Hematopoietic multipotent progenitor cell treated with erythropoietin and hydrocortisone succinate and interleukin-3 and kit ligand, for 17 days (in vitro differentiated cells): ENCODE results near the gene AOAH.

Experiments used
- DNase-seq: peaks from one replicate; pipeline ENCODE4 v3.0.0-alpha.2; 2015; ENCODE audit warnings: low spot score

Gene AOAH

DNA sequence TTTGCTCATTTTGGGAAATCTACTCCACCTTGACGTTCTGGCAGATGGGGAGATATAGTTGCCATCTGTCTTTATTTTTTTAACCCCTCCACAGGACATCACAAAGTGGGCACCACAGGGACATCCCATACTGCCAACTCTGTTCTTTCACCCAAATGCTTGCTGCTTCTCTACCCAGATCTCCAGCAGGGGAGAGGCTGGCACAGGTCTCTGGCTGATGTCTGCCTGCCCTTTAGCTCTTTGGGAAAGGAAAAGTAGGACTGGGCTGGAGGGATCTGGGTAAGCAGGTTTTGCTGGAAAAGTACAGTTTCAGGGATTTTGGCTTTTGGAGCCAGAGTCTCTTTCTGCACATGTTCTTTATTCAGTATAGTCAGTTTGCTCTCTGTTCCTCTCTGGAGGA, 178.0 kb downstream of the AOAH start:
- DNase-seq = no peak

DNA sequence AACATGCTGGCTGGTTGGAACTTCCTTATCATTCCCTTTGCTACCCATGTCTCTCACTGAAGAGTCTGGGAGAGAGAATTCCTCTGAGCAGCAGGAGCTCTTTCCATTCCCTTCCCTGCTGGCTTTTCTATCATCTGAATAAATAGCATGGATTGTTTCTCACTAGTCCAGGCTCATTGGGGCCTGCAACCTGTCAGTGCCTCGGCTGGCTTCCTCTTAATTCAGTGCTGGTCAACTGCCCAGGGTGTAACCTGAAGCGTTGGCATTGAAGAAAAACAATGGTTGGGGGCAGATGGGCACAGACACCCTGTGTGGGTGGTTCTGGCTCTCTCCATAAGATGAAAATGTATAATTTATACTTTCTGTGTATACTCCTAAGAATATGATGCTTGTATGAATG, 179.0 kb downstream of the AOAH start:
- DNase-seq = no peak

DNA sequence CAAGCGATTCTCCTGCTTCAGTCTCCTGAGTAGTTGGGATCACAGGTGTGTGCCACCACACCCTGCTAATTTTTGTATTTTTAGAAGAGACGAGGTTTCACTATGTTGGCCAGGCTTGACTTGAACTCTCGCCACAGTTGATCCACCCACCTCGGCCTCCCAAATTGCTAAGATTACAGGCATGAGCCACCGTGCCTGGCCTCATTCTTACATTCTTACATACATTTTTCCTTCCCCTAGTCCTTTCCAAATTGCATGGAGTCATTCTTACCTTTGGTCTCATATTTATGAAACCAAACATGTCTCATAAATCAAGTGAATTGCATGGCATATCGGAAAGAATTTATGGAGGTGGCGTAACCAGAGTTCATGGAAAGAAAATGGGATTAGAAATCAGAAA, 186.2 kb downstream of the AOAH start:
- DNase-seq = no peak

DNA sequence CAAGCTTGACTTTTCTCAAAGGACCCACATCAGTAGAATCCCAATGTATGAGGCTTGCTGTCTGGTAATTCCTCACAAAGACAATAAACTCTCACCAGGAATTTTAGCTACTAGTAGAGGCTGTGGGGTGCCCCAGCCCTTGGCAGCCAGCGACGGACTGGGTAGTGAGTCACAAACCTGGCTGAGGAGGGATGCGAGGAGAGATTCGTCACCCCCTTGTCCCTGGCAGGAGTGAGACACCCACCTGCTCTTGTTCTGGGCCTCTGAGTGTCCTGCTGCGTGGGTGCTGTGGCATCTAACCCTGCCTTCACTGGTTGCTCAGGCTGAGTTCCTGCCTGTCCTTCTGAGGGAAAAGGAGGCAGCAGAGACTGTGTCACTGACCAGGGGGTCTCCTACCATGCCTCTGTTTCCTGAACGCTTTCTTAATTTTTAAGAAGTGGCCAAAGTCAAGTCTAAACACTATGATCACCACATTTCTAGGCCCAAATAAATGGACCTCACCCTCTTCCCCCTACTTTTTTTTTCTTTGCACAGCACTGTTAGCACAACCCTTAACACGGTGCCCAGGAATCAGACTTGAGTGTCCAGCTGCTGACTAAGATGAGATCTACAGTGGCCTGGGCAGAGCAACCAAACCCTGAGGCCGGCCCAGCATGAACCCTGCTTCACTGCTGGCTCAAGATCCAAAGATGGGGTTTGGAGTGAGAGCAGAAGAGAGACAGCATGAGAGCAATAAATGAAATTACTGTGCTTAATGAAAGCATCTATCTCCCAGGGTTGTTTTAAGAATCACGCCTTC, 188.2 kb downstream of the AOAH start:
- DNase-seq = no peak

DNA sequence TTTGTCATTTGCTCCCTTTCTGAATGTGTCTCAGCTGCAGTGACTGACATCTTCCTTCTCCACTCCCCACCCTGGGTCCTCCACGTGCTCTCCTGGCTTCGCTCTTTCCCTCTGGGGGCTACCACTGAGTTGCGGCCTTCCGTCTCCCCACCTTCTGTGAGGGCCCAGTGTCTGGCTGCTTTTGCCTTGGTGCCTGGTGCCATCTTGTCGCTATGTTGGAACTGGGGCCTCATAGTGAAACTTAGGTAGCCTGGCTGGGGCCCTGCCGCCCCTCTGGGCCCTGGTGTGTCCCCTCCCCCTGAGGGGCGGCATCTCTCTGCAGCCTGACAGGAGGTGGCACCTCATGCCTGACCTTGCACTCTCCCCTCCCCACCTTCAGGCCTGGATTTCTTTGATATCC, 190.6 kb downstream of the AOAH start:
- DNase-seq = no peak

DNA sequence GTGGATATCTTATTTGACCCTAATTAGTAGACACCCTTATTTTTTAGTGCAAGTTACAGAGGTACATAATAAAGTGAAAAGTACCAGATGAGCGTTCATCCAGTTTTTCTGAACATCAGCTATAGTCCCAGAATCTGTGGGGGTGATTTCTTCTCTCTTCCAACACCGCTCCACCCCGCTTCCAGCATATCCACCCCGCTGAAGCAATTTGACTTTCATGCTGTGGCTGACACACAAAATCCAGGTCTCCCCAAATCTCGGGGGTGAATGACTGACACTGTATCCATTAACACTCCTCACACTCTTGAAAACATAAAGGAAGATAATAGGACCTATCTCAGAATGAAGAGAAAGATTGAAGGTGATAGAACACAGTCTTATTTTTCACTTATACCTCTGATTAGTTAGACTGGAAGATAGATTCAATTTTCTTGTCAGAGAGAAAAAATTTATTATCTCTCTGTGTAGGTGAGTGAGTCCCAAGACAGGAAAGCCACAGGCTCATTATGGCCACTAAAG, 191.3 kb downstream of the AOAH start:
- DNase-seq = no peak

DNA sequence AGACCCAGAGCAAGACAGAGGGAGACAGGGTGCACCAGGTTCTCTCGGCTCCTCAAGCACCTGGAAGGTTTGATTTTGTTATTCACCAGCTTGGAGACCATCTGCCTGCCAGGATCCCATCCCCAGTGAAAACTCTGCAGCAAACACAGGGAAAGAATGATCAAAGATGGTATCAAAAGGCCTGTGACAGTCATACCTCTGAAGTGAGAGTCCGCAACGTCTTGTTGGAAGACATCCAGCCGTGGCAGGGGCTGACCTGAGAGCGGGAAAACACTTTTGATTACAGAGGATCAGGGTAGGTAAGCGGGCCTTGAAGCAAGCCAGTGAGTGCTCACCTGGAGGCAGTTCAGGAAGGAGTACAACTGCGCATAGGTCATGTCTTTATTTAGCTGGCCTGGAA, 192.3 kb downstream of the AOAH start:
- DNase-seq = no peak

DNA sequence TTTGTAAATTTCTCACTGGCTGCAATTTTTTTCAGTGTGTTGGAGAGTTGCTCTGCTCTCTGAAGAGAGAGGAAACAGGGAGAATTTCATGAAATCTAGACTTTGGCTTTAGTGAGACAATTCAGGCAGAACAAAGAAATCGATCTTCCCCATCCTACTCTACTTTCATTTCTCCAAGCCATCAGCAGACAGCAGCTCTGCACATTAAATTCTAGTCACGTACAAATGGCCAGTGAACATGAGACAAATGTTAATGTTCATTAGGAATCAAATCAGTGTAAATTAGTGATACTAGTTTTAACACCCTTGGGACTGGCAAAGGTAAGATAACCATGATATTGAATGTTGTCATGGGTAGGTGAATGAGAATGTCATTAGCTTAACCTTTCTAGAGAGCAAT, 193.8 kb downstream of the AOAH start:
- DNase-seq = no peak

DNA sequence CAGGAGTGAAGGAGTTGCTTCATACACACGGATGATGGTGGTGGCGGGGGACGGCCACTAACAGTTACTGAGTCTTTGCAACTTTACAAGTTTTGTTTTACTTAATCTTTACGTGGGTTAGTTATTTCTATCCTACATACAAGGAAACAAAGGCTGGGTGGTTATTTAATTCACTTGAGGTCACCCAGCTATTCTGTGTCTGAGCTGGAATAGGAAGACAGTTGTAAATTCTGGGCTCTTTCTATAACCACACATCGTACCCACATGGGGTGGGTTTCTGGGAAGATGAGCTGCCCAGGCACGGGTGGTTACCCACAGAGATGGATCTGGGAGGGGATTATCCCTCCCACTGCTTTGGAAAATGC, 196.8 kb downstream of the AOAH start:
- DNase-seq = no peak

DNA sequence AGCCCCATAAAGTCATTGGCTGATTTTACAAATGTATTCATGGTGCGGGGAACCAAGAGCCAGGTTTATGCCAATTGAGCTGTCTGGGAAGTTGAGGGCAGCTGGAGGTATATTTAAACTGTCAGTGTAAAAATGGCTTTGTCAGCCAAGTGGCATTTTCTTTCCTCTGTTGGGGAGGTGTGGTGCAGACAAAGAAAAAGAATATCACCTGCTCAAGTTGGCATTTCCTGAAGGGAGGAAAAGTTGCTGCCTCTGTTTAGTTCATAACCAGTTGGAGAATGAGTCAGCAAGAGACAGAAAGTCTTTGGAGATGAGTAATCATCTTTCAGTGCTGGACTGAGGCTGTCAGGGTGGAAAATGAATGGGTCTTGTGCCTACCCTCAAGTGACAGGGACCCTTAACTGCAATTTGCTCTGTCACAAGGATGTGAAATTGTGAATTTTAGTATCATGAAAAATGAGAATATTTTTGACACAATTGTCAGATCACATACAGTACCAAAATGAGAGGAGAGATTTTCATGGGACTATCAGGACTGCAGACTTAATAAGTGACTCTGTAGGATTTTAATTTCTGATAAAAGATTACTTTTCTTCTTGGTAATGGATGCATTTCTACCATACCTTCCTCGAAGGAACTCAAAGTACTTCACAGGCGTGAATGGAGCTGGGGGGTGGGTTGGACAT, 197.3 kb downstream of the AOAH start:
- DNase-seq = no peak

DNA sequence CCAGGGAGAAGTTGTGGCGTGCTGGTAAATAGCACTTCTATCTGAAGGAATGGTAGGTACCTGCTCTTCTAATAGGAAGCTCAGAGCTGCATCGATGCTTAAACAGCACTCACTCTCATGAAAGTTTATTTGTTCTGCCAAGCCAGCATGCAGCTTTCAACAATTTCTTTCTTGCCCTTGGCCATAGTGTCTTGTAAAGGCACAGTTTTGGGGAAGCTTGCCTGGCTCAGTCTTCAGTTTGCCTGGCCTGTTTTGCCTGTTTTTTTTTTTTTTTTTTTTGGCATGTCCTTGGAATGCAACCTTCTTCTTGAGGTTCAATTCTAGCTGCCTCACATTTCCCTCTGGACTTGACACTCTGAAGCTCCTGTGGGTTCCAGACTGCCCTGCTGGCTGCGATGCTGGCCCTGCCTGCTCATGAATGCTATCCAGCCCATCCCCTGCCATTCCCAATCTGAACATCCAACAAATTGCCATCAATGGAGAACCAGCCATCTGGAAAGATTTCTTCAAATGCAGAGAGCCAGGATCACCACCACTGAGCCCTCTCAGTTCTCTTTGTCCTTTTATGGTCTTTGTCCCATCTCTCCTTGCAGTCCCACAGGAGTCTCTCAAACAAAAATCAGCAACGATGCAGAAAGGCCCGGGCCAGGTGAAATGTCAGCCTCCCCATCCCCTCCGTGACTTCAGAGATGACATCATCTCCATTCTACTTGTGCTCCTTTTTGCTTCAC, 200.8 kb downstream of the AOAH start:
- no peak for DNase-seq

DNA sequence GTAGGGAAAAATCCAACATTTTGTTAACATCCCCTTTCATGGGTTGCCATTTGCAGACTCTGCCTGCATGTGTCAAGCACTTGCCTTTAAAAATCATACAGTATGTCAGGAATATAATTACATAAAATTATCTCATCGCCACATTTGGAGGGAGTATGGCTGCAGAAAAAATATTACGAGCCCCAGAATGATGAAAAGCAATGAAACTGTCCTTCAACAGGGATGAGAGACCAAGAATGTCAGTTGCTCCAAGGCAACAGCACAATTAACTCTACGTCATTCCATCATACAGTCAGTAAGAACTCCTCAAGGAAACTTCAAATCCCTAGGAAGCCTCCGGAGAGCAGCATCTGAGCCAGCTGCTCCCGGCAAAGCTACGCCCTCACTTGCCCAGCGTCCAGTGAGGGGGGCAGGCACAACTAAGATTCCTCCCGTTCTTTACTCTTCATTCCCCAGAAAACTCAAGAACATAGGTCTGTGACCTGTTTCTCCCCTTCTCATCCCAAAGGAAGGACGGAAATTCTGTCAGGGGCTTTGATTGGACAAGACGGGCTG, 201.8 kb downstream of the AOAH start:
- no peak for DNase-seq

DNA sequence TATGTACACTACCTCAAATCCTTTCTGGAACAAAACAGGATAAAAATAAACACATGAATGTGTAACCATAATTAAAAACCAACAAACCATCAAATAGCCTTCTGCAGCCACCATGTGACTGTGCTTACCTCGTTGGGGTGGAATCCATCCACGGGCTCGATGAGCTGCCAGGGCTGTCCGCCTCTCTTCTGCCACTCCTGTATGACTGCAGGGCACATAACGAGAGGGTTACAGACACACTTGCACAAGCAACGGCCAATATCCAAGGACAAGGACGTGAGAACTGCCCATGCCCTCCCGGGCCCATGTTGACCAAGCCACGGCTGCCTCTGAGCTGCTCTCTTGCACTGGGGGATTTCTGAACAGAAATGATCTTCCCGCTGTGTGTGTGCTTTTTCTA, 202.4 kb downstream of the AOAH start:
- no peak for DNase-seq

DNA sequence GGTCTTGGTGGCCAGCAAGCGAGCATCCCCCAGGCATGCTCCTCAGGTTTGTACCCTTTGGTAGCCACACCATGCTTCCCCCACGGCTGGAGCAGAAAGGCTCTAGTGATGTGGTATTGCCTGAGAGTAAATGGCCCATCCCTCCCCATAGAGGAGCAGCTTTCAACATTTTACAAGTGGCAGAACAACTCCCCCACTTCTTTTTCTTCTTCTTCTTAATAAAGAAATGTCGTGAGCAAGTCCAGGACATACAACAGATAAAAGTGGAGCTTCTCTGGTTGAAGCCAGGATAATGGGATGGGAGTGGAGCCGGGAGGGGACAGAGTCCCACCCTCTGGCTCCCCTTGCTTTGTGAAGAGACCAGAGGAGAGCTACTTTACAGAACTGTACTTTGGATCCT, 203.2 kb downstream of the AOAH start:
- no peak for DNase-seq

DNA sequence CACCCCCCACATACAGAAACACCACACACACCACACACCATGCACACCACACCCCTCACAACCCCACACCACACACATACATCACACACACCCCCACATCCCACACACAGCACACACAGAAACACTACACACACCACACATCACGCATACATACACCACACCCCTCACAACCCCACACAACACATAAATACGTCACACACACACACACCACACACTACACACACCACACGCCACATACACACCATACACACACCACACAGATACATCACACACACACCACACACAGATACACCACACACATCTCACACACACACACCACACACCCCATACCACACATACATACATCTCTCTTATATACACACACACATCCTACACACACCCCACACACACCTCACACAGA, 208.4 kb downstream of the AOAH start:
- no peak for DNase-seq

DNA sequence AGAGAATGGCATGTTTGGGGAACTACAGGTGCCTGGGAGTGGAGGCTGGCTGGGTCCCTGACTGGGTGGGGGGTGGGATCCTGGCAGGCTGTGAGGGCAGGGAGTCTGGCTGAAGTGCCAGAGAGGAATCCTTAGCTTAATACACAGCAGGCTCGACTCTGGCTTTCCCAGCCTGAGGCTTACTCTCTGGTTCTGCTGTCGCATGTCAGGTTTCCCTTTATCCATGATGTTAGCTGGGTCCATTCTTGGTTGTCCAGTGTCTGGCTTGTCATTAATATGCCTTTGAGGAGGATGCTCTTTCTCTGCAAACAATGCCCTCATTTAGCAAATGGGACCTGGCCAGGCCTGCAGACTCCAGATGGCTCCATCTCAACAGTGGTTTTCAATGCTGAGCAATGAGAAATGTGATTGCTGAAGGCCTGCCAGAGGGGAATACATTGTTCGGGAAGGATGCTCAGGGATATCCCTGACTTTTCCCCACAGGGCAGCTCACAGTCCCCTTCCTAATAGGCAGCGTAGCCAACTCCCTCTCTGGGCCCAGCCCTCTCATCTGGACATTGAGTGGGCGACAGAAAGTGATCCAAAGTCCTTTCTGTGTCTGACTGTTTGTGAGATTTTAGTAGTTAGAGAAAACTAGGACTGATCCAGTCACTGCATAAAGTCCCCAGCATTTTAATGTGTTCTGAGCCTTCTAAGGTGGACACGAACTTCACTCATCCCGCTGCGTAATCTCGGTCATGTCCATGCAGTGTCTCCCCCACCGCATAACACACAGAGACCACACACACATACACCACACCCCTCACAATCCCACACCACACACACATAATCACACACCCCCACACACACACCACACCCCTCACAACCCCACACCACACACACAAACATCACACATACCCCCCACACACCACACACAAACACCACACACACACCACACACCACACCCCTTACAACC, 209.7 kb downstream of the AOAH start:
- DNase-seq = no peak

DNA sequence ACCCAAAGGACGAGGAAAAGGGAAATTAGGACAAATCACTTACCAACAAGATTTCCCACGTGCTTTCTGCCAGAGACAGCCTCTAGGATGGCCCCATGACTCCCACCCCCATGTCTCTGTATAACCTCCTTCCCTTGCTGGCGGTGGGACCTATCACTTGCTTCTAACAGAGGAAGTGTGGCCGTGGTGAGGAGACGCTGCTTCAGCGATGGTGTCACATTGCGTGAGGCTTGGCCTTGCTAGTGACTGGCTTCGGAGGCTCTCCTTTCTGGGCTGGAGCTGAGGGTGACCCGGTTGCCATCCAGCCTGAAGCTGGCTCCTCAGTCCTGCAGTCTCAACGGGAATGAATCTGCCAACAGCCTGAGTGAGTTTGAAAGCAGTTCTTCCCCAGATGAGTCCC, 210.9 kb downstream of the AOAH start:
- no peak for DNase-seq

DNA sequence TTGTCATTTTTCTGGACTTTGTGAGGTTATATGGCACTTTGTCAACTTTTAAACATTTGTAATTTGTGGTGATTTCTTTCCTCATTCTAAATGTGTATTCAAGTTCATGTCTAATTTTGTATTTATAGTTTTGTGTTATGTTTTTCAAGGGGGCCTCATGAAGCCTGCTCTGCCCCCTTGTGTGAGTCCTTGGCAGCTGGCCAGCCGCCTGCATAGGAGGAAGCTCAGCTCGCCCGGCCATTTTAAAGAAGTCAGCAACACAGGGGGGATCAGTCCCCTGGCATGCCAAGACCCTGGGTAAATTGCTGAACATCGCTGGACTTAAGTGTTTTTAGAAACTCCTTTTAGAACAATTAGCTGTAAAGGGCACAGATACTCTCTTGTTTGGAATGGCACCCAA, 211.7 kb downstream of the AOAH start:
- no peak for DNase-seq

DNA sequence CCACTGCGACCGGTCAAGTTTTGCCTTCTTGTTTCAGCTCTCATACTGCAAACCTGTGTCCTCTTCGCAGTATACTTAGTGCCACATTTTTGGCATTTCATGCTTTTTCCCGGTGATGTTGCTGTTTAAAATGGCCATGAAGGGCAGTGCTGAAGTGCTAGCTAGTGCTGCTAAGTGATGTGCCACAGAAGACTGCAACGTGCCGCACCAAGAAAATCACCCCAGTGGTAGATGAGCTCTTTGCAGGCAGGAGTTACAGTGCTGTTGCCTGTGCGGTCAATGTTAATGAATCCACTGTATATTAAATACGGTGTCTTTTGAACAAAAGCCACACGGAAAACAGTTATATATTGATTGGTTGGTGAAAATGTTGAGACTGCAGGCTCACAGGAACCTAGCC, 214.3 kb downstream of the AOAH start:
- no peak for DNase-seq

DNA sequence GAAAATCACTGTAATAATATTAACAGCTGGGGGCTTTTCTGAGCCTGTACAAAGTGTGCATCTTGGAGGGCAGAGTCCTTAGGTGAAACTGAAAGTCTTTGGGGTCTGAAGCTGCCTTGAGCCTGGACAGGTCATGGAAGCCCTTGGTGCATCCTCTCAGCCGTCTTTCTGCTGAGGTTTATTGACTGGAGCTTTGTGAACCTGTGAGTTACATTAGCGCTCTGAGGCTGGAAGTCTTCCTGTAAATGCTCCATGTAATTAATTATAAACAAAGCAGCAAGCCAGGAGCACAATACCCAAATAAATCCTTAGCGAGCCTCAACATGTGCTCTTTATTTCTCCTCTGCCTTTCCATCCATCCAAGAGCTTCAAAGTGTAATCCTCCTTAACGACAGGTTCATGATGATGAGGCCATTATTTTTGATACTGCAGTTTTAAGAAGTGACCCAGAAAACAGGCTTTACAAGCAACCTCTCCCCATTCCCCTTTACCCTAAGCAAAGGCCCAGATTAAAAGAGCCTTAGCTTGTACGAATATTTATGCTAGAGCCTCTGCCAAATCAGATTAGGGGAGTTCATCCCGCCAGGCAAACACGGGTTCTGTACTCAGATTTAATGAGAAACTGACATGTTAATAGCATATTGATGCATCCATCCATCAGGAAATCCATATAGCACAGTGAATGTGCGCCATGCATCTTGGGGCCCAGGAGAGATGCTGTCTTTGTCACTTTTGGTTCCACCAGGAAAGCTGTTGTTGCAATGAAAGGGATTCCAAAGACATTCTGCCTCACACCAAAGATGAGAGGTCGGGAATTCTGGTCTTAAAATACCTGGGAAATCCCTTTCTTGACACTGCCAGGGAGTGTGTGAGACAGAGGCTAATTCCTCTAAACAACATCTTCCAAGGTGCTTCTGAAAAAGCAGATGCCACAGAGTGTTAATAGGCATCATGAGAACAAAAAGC, 216.5 kb downstream of the AOAH start:
- no peak for DNase-seq
